HG02870 (cell line): Measurements from ENCODE around the gene GCLC.
A peak's percentile ranks its signal among the peaks of the same experiment; 100 is the strongest.
"Not testable (repeated sequence)": the region's sequence is repeated elsewhere in the genome, so short reads cannot be mapped to it uniquely, and the experiment has no call there.

Source experiments
- ATAC-seq: cut with Tn5 transposase; IDR thresholded peaks from one replicate; pipeline ENCODE4 v1.9.1; 2021; ENCODE audit warnings: mild to moderate bottlenecking, moderate library complexity; ENCODE audit not compliant: unreplicated experiment

GCLC gene

DNA sequence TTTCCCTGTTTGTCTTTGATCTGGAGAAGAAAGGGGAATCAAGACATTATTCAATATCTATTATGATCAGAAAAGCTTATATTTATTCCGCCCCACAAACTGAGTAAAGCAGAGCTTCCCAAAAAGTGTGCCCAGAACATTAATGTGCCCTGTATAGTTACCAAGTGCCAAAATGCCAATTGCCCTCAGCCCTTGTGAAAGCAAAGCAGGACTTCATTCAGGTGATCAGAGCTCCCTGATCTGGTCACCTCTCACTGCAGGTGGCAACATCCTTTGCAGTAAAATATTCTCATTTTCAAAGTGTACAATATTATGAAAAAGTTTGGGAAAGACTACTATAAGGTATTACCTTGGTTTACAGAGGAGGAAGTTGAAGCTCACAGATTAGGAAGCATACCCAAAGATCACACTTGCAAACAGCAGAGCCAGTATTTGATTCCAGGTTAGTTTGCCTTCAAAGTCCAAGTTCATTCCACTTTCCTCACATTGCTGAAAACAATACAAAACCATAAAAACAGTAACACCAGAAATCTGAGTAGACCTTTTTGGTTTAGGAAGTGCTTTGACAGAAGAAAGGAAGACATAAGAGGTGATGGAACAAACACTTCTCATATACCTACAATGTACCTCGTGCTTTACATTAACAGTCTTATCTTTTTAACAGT is 19.6 kb upstream of the GCLC start:
- no peak for ATAC-seq

DNA sequence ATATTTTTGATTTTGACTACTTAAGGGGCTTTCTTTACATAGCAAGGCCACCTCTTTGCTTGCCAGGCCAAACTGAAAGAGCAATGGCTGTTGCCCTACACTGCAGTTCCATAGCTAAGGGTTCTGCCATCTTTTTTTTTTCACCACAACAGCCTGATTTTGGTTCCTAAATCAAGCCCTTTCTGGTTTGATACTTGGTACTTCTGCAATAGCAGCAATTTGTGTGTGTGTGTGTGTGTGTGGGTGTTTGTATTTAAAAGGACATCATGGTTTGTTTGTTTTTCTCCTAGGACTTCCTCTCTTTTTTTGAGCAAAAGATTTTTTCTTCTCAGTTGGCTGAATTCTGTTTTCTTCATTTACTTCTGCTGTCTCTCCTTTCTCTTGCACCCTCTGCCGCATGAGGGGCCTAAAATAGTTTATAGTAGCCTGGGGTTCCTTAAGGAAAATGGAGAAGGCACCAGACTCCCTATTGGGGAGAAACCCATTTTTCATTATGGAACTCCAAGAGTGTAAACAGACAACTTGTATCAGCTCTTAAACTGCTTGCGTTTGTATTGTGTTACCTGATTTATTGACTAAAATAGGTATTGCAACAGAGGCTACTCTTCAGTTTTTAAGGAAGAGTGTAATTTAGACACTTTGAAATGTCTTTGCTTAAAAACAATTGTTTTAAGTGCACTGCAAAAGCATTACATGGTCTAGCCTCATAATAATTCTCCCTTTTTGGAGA is 12.2 kb upstream of the GCLC start:
- ATAC-seq, result no peak

DNA sequence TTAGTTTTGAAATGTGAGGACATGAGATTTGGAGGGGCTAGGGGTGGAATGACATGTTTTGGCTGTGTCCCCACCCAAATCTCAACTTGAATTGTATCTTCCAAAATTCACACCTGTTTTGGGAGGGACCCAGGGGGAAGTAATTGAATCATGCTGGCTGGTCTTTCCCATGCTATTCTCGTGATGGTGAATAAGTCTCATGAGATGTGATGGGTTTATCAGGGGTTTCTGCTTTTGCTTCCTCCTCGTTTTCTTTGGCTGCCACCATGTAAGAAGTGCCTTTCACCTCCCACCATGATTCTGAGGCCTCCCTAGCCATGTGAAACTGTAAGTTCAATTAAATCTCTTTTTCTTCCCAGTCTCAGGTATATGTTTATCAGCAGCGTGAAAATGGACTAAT is 8.7 kb upstream of the GCLC start:
- not testable (repeated sequence) for ATAC-seq

DNA sequence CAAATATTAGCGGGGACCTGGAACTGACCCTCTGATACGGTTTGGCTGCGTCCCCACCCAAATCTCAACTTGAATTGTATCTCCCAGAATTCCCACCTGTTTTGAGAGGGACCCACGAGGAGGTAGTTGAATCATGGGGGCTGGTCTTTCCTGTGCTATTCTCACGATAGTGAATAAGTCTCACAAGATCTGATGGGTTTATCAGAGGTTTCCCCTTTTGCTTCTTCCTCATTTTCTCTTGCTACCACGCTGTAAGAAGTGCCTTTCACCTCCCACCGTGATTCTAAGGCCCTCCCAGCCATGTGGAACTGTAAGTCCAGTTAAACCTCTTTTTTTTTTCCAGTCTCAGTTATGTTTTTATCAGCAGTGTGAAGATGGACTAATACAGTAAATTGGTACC is 6.8 kb upstream of the GCLC start:
- ATAC-seq, result not testable (repeated sequence)

DNA sequence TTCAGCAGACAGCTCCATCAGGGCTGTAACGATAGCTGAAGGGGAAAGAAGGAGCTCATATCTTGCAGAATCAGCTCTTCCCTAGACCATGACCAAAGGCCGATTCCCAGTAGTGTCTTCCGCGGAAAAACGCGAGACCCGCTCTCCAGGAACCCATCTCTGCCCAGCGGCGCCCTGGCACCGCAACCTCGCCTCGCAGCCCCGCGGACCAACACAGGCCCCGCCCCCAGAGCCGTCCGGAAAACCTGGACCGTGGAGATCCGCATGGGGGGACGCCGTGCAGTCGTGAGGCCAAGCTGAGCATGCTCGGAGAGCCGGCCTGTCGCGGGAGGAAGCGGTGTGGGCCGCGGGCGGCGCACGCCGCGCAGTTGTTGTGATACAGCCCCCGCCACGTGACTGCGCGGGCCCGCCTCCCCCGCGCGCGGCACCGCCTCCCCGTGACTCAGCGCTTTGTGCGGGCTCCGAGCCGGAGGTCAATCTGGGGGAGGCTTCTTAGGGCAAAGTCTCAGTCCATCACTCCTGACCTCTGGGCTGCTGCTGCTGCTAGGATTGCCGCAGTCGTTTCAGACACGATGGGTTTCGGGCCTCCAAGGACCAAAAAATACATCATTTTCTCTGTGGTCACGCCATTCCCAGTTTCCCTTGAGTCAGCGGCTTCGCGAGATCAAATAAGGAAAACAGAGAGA is 3.1 kb upstream of the GCLC start:
- ATAC-seq, result peak; percentile 73

DNA sequence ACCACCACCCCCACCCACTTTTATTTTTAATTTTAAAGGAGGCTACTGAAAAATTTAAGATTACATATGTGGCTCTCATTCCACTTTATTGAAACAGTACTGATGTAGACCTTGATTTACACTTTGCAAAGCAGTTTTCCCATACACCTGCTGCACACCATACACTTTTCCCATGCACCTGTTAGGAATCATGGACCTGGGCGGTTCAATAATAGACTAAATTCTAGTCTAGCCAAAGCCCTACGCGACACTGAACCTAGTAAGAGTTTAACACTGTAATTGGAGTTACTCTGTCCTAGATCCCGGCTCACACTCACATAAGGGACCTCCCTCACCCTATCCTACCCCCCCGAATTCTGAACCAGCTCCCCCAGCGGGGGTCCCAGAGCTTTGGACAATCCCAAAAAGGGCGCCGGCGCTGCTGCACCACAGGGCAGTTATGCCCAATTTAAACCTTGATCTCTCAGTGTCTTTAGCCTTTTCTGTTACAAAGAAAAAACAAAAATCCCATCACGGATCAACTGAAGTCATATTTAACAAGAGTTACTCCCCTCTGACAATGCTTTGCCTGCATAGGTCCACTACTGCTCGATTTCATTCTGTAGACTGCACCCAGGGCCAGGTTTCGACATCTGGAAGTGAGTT is 2.4 kb upstream of the GCLC start:
- peak; percentile 15 for ATAC-seq

DNA sequence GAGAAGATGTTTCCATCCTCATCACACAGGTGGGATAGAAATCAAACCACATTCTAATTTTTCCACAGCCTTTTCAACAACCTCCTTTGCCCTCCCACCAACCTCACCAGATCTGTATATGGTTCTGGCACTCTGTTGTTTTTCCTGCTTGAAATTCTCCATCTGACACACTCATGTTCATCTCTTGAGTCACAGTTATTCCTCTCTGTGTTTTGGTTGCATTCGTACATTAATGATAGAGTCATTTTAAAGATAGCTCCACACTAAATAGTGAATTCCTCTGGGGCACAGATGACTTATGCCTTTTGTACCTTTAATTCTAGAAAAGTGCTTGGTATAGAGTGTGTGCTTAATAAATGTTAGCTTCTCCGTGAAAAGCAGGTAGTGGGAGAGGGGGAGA is 1.4 kb upstream of the GCLC start:
- ATAC-seq, result no peak

DNA sequence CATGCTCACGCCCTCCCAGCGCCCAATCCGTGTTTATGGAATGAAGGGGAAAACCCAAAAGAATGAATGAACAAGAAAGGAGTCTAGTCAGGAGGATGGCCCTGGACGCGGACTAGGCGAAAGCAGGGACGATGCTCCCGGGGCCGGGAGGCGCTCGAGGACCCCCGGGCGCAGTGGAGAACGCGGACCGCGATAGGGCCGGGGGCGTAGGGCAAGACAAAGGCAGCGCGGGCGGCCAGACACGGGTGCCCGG is 758 bp downstream of the GCLC start:
- ATAC-seq, result no peak

DNA sequence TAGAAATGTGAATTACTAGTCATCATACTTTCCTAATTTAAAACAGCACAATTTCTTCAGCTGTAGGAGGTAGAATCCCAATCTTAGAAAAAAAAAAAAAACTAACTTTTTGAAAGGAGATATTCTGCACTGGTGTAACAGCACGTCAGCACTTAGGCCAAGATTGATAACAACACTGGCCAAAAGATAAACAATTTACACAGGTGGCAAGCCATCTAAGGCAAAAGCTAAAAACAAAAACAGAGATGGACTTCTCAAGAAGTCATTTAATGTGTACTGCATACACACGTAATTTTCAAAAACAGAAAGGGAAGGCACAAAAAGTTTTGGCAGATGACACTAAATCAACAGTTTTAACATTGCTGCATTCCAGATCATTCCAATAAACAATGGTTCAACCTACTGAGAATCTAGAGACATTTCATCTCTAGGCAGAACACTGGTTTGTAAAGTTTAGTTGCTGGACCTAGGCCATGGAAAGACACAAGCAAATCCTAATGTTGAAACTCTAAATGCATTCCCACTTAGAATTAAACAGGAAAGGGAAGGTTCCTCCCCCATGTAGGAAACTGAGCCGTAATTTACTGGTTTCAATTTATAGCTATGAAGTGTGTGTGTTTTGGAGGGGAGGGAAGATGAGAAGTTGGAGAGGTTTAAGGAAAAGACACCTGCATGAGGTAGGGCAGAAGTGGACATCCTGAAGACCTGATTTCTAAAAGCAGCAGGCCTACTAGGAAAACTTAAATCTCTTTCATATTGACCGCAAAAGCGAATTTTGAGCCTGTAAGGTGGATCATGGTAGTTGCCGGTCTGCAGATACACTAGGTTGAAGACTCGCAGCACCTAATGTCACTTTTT is 1.3 kb downstream of the GCLC start:
- no peak for ATAC-seq

DNA sequence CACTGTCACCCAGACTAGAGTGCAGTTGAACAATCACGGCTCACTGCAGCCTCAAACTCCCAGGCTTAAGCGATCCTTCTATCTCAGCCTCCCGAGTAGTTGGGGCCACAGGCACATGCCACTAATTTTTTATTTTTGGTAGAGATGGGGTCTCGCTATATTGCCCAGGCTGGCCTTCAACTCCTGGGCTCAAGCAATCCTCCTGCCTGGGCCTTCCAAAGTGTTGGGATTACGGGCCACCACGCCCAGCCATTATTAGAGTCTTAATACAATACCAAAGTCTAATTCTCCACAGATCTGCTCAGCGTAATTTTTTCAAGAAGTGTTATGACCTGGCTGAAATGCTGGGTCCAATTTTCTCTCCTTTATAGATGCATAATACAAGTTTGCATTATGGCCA is 3.0 kb downstream of the GCLC start:
- ATAC-seq, result no peak

DNA sequence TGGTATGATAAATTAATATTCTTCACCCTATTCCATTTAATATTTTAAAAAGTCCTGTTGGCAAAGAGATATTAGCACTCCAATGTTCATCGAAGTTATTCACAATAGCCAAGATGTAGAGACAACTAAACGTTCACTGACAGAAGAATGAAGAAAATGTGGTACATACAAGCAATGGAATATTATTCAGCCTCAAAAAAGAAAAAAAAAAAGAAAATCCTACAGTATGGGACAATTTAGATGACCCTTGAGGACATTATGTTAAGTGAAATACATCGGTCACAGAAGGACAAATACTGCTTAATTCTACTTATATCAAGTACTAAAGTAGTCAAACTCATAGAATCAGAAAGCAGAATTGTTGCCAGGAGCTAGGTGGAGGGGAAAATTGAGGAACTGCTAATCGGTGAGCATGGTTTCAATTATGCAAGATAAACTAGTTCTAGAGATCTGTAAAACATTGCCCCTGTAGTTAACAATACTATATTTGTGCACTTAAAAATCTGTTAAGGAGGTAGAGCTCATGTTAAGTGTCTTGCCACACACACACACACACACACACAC is 4.7 kb downstream of the GCLC start:
- ATAC-seq, result no peak

DNA sequence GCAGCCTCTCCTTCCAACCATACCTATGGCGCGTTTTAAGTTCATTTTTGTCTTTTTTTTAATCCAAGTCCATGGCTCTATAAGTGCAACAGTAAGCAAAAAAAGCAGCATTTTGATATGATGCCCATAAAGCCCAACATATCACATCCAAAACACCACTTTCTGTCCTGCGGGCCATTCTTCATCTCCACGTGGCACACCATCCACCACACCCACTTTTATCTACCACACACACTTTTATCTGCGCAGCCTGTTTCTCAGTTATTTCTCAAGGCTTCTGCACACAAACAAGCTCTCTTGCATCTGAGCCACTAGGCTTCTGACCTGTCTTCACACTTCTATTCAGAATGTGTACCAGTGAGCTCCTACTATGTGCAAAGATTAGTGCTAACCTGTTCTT is 5.3 kb downstream of the GCLC start:
- no peak for ATAC-seq

DNA sequence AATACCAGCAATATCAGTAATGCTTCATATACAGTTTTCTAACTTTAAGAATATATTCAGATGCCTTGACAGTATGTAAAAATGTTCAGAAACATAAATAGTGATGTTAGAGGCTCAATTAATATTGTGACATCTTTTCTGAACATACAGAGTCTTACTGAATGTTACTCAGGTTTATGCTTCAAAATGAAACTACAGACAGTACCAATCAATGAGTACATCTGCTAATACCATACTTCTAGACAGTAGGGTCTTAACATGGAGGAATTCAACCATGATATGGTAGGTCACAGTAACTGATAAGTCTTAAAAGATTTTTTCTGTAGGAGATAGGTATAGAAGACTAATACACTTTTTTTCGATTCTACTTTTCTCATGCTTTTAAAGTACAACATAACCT is 8.3 kb downstream of the GCLC start:
- no peak for ATAC-seq

DNA sequence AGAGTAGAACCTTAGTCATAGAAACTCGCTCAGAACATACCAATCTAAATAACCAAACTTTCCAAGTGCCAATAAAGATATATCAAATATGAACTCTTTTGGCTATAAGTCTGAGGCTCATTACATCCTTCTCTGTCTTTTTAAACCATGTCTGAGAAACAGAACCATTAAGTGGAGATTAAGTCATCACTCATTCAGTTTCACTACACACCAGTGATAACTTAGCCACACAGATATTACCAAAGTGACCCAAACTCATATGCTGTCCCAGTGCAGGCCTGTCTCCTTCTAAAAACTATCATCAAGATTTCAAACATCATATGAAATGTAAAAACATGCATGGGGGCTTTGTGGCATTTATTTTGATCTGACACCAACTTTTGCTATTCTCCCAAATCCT is 12.0 kb downstream of the GCLC start:
- ATAC-seq, result no peak

DNA sequence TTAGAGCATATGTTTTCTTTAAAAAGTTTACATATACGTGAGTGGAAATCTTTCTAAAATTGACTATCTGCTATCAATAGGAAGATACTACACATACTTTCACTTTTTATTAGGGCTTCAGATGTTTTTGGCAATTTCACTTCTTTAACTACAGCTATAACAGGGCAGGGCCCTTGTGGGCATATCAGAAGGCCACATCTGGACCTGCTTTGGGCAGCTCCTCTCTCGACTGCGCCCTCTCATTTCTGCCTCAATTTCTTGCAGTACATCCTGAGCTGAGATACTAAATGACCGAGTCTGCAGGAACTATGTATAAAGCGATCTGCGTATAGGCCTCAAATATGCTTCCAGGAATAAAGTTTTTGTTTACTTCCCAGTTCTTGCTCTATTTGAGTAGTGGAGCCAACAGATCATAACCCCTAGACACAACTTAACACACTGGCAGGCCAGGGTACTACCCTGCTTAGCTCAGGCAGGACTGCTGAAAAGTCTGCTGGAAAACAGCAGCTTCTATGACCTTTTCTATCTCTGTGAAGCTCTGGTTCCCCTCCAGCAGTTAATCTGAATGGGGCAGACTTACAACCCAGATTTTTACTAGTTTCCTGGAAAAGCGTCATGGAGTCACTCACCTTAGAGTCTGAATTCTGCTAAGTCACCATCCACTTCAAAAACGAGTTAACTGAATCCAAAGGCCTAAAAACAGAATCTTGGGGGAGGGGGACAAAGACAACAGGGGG is 12.7 kb downstream of the GCLC start:
- ATAC-seq, result no peak

DNA sequence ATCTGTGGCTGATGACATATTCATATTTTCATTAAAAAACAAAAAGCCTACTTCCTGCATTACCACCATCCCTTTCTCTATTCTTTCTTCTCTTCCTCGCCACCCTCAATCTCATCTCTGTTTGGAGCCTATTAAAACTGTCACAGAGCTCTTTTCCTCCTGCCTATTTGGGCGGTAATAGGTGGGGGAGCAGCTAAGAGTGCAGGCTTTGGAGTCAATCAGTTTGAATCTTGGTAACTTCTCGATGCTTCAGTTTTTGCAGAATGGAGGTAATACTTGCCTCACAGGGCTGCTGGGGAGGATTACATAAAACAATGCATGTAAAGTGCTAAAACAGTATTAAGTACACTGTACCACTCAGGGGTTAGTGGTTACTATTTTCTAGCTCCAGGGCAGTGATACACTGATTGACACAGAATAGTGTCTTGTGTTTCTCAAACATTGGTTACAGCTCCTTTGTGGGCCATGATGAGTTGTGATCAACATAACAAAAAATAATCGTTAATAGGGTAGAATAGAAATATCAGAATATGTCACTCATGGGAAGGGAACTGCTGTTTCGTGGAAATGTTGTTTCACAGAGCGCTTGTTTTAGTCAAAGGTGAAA is 14.0 kb downstream of the GCLC start:
- no peak for ATAC-seq

DNA sequence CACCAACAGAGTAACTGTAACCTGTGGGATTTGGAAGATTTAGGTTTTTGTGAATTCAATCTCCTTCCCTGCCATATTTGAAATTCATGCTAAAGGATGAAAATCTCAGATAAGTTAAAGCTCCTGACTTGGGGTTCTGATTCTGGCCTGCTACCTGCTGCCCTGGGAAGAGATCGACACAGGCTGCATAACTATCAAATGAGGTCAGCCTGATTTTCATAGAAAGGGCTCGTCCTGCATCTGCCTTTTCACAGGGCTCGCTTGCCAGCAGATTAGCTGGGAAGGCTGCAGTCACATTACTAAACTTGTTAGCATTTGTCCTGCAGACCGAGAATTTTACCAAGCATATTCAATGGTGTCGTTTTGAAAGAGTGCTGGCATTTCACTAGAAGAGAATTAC is 14.6 kb downstream of the GCLC start:
- no peak for ATAC-seq

DNA sequence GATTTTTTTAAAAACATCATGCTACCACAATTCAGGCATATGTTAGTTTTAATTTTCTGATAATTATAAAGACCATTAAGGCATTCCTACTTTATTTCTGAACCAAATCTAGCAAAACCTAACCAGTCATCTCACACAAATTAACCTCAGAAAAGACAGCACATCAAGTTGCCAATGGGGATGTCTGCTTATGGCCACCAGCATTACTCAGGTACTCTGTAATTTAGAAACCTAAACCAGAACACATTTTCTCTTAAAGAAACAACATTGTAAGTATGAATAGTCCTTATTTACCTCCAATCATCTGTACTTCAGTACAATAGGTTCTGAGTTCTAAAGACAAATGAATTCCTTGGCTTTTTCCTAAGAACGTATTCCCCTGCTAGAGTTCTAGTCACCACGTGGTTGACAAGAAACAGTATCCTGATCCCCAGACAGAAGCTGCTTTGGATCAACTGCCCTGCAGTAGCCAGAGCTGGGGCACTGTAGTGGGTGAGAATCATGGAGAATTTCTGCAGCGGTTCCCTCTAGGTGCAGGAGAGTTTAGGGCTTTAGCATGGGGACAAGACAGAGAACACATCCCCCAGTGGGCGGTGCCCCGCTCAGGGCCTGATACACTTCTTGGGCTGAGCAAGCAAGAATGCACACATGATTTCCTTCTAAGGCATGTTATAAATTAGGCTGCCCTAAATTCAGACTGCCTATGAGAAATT is 15.4 kb downstream of the GCLC start:
- ATAC-seq, result no peak

DNA sequence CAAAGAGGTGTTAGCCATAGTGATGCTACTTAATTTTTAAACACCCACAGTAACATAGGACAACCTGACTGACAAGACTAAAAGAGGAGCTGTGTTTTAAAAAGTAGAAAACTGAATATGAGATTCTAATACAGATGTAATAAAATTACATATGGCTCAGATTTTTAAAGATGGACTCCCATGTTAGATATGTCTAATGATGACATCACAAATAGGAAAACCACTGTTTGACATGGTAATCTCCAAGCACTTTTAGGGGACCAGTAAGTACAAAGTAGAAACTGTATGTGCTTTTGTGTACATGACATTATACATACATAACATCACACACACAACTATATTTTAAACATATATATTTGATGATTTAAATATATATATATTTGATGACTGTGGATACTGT is 16.8 kb downstream of the GCLC start:
- ATAC-seq, result no peak
